GOT3 (cell line): ENCODE results near the gene IPPK.

ENCODE experiments used
- DNase-seq: peaks from one replicate; lab custom pipeline; 2025; ENCODE audit warnings: mixed read lengths; lab: John Stamatoyannopoulos, UW

Gene IPPK

GRCh38 chr9:92614763-92615461 lies 55.0 kb downstream of the IPPK start:
- DNase-seq = no peak

- DNase-seq = no peak
Observed at GRCh38 chr9:92614123-92614510, 55.8 kb downstream of the IPPK start.

- DNase-seq = no peak
Observed at GRCh38 chr9:92613268-92614122, 56.4 kb downstream of the IPPK start.

- DNase-seq = no peak
Observed at GRCh38 chr9:92612816-92613215, 57.1 kb downstream of the IPPK start.

GRCh38 chr9:92612292-92612691 lies 57.6 kb downstream of the IPPK start:
- no peak for DNase-seq

DNA sequence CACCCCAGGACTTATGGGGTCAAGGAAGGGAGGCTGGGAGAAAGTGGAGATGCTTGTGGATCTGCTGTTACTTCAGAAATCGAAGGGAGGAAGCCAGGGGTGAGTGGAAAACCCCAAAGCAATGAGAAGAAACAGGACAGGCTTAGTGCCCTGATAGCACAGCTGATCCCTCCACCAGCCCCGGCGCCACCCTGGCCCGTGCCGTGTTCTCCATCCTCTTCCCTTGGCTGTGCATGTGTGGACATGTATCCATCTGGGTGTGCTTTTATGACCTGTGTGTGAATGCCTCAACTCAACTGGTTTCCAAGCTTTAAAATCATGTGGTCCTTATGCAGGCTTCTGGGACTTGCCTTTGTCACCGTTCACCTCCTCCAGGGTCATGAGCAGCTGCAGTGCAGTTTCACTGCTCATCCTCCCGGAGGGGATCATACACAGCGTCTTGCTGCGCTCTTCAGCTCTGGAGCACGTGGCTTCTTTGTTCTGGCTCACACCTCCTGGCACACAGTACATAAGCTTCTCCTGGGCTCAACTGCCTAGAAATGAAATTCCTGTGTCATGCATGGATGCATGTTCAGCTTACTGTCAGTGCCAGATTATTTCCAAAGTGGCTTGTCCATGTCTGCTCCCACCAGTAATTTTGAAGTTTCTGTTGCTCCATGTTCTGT lies 58.2 kb downstream of the IPPK start:
- DNase-seq = no peak

DNA sequence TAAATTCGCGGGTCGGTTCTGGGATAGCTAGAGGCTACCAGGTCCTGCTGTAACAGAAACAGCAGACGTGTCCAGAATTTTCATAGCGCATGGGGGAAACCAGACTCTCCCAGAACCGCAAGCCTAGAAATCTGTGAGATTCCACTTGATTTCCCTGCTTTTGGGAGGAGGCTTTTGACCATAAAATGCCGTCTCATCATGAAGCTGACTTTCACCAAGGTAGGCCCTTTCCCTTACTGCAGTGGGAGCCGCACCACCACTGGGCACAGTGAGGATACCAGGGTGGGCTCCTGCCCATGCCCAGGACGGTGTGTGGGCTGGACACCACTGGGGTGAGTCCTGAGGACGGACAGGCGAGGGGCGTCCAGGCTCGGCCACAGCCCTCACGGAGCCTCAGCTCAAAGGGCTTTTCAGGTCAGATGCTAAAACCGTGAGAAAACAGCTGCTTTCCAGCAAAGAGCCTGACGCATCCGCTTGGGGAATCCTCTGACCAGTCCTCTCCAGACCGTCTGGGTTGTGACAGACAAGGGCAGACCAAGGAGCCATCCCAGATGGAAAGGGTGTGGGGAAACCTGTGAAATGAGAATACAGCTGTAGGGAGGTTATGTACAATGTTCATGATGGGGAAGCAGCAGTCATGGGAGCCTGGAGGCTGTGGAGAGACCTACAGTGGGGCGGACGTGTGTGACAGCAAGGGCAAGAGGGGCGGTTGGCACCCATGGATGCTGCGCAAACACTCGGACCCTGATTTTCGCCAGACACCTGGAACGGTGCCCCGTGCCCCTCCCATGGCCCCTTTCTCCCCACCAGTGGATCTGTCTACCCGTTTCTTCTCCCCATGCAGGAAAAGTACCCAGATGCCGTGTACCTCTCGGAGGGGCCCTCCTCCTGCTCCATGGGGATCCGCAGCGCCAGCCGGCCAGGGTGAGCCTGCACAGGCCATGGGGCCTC lies 59.2 kb downstream of the IPPK start:
- DNase-seq = no peak

- DNase-seq = no peak
Observed at GRCh38 chr9:92608909-92609445, 61.0 kb downstream of the IPPK start.

DNA sequence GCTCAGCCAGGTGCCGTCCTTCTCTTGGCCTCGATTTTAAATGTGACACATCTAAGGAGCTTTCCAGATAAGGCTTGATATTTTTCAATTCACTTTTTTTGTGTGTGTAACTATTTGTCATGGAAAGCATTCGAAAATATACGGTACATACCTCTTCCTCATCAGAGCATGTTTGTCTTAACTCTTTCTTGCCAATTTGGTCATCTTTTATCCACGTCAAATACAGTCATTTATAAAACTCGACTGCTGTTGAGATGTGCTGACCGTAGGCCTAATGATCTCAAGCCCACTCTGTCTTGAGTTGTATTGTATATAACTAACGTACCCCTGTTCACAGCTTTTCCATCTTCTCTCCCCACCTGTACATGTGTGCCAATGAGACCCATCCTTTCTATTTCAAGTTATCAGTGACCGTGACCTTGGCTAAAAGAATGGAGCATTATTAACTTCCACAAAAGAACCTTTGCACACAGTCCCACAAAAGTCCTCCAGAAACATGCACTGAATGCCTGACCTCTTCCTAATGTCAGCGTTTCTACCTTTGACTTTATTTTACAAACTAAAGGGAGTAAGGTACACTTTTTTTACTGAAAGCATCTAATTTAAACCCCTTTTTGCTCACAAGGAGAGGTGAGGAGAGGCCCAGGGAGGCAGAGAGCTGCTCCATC lies 61.6 kb downstream of the IPPK start:
- no peak for DNase-seq

DNA sequence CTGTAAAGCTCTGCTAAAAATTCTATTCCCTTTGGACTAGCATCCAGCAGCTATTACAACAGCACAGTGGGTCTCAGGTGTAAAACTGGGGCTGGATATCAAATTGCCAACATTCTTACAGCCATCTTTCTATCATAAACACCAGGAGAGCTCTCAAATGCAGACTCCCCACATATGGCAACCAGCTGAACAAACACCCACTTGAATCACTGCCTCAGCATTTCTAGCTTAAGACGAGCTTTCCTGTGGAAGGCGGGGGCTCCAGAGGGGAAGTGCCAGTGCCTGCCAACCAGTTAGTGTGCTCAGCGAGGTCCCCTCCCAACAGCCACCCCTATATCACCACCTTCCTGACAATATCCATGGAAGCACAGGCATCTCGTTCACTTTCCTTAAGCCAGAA lies 62.2 kb downstream of the IPPK start:
- no peak for DNase-seq

- no peak for DNase-seq
Observed at GRCh38 chr9:92607088-92607487, 62.8 kb downstream of the IPPK start.

GRCh38 chr9:92605224-92605623 lies 64.7 kb downstream of the IPPK start:
- no peak for DNase-seq

DNA sequence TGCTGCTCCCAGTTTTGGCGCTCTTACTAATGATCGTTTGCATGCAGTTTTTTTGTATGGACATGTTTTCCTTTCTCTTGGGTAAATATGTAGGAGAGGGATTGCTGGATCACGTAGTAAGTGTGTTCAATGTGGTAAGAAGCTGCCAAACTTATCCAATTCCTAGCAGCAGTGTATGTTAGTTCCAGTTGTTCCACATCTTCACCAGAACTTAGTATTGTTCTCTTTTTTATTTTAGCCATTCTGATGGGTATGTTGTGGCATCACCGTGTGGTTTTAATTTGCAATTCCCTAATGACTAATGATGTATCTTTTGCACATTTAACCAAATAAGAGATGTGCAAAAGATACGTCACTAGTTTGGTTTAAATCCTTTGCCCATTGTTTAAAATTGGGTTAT lies 65.9 kb downstream of the IPPK start:
- no peak for DNase-seq

DNA sequence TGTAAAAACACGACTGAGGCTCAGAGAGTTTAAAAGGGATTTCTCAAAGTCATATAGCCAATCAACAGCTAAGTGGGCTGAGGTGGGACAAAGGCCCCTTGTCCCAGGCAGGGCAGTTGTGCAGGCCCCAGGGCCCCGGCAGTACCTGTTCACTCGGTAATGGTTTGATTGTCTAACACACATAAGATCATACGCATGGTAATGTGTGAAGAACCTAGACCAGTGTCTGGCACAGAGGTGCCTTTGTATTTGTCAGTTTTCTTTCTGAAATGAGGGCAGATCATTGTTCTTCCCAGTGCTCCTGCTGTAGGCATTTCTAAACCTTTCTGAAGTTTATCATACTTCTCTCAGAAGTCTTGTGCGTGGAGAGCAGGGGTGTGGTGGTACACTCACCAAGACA lies 66.8 kb downstream of the IPPK start:
- no peak for DNase-seq

DNA sequence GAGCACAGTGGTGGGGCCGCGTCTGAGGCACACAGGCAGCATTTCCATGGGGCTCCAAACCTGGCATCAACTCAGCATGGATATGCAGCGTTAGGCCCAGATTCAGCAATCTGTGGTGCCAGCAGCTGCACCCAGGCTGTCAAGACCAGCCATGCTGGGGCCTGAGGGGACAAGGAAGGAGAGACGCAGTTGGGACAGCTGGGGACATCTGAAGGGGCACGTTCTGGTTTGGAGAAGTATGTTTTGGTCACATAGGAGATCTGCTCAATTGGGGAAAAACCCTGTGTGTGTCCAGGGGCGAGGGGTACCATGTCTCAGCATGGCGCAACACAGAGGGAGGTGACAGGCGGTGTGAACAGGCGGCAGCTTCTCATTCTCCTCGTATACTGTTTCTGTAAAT lies 67.5 kb downstream of the IPPK start:
- no peak for DNase-seq

DNA sequence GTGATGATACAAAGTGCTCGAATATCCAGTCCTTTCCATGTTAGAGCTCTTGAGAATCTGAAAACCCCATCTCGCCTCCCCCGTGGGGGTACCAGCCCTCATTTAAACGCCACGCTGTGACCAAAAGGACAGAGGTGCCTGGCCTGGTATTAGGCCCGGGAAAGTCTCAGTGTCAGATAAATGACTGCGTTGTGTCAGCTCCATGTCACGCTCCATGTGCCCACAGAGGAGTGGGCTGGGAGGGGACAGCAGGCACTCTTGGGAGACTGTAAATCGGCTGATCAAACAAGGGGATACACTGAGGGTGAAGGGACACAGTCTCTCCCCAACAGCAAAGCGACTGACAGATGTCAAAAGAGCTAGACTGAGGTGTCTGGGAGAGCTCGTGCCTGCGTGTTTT lies 68.5 kb downstream of the IPPK start:
- DNase-seq = no peak

DNA sequence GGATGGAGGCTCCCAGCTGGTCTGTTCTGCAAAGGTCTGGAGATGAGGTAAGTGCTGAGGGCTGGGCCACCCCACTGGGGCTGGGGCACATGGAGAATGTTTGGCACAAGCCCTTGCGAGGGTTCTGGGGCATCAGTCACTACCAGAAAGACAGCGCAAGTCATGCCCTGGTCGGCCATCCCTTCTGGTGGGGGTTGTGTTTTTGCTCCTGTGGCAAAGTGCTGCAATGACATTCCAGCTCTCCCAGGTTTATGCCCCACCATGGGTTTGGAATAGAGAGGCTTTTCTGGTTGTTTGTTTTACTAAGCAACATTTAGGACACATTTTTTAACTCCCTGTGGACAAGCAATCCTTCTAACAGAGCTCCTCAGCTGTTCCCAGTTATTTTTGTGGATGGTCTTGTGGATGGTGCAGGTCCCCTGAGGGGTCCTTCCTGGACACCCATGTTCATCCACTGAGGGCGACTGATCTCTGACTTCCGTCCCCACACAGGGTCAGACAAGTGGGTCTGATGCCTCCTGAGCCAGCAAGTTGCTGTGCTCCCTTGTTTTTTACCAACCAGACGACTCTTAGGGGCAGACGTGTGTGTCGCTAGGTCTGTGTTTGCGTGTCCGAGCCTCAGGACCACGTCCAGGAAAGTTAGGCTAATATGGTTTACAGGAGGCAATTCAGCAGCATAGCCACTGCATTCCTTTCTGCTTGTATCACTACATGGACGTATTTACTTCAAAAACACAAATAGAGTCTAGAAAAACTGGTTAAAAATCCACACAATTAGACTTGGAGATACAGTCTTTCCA lies 69.3 kb downstream of the IPPK start:
- no peak for DNase-seq

- DNase-seq = no peak
Observed at GRCh38 chr9:92599938-92600461, 69.9 kb downstream of the IPPK start.

DNA sequence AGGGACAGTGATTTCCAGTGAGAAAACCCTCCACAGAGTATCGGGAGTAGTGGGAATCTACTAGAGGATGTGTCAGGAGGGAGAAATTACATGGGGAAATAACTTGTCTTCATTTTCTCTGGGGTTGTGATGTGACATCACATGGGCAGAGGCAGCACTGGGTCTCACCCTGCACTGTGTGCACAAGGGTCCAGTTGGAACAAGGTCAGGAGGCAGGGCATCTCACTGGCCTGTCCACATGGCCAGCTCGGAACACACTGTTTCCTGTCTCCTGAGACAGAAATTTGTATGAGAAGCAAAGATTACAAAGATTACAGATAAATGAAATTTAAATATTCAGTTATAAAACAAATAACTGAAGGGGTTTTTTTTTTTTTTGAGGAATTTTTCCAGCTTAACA lies 71.5 kb downstream of the IPPK start:
- DNase-seq = no peak

DNA sequence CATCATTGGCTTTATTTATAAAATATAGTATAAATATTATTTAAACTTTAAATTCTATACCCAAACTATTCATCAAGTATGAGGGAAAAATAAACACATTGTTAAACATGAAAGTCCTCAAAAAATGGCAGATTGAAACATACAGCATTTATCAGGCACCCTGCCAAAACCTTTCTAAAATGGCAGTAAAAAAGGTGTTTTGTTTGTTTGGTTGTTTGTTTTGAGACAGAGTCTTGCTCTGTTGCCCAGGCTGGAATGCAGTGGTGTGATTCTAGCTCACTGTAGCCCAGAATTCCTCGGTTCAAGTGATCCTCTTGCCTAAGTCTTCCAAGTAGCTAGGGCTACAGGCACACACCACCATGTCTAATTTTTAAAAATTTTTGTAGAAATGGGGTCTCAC lies 74.0 kb downstream of the IPPK start:
- DNase-seq = no peak
